Urothelium cell line (cell line): ENCODE data around the gene RAD51B.
A peak's percentile ranks its signal among the peaks of the same experiment; 100 is the strongest.

Source experiments
- DNase-seq: peaks from one replicate; pipeline ENCODE4 v3.0.0; 2011; ENCODE audit warnings: low spot score, mixed read lengths
- FAIRE-seq: peaks from 2 replicates; lab custom pipeline; 2011; peaks lifted over from hg19 to GRCh38; lab: Jason Lieb, UNC

Gene RAD51B

GRCh38 chr14:68705741-68706283 lies 886.2 kb downstream of the RAD51B start:
- FAIRE-seq (no peak), DNase-seq (no peak)

GRCh38 chr14:68707482-68707881 lies 887.9 kb downstream of the RAD51B start:
- FAIRE-seq: no peak
- DNase-seq: no peak

GRCh38 chr14:68708343-68708742 lies 888.8 kb downstream of the RAD51B start:
- FAIRE-seq (no peak), DNase-seq (no peak)

GRCh38 chr14:68709007-68709406 lies 889.4 kb downstream of the RAD51B start:
- DNase-seq: no peak
- FAIRE-seq: peak; percentile 82

GRCh38 chr14:68710776-68711175 lies 891.2 kb downstream of the RAD51B start:
- FAIRE-seq (no peak), DNase-seq (no peak)

- FAIRE-seq (peak; percentile 79), DNase-seq (no peak)
Observed at GRCh38 chr14:68711561-68712309, 892.2 kb downstream of the RAD51B start.

- FAIRE-seq (peak; percentile 91), DNase-seq (no peak)
Observed at GRCh38 chr14:68712703-68713370, 893.3 kb downstream of the RAD51B start.

GRCh38 chr14:68713782-68714181 lies 894.2 kb downstream of the RAD51B start:
- DNase-seq (no peak), FAIRE-seq (no peak)

- DNase-seq (no peak), FAIRE-seq (peak; percentile 91)
Observed at GRCh38 chr14:68714991-68715924, 895.7 kb downstream of the RAD51B start.

GRCh38 chr14:68716698-68717097 lies 897.1 kb downstream of the RAD51B start:
- FAIRE-seq (no peak), DNase-seq (no peak)

GRCh38 chr14:68718023-68718990 lies 898.7 kb downstream of the RAD51B start:
- peak; percentile 59 for FAIRE-seq

GRCh38 chr14:68719634-68720384 lies 900.2 kb downstream of the RAD51B start:
- FAIRE-seq: no peak
- no peak for DNase-seq

More at GRCh38 chr14:68718023-68718990, 898.7 kb downstream of the RAD51B start:
- no peak for DNase-seq

- FAIRE-seq: no peak
- no peak for DNase-seq
Observed at GRCh38 chr14:68722186-68722585, 902.6 kb downstream of the RAD51B start.

GRCh38 chr14:68722968-68723566 lies 903.5 kb downstream of the RAD51B start:
- DNase-seq (no peak), FAIRE-seq (no peak)

- peak; percentile 9 for FAIRE-seq
- no peak for DNase-seq
Observed at GRCh38 chr14:68723808-68724268, 904.3 kb downstream of the RAD51B start.

GRCh38 chr14:68724914-68725313 lies 905.3 kb downstream of the RAD51B start:
- DNase-seq (no peak), FAIRE-seq (no peak)

- peak; percentile 9 for FAIRE-seq
- no peak for DNase-seq
Observed at GRCh38 chr14:68726093-68726695, 906.6 kb downstream of the RAD51B start.
